ENCODE results near the gene IGFLR1. TPM values are rescaled to one million over a fixed set of nuclear protein-coding genes. Genes with fewer than 3 reads are reported as not detected.

The IGFLR1 gene
- total and polyA plus RNA-seq, 2 of the 8 experiments (the other 6 are each of a cell fraction or from before 2014, with no cell fraction given): 8.4 to 28.9 TPM

DNA sequence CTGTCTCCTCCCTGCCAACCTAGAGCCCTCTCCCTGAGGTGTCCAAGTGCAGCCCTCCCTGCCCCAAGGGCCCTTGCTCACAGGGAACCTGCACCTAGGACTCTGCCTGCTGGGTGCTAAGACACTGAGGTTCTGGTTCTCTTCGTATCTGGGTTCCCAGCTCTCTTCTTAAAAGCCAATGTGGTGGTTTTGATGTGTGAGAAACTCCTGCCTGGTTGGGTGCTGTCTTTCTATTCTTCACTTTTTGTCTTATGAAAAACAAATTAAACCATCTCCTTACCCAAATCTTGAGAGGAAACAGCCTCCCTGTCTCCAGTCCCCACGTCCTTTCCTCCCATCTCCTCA, 28.8 kb downstream of the IGFLR1 start:
- FAIRE-seq: no peak
- ChIA-PET POLR2A (ENCODE audit: partially characterized antibody) (interaction anchor here (0.9 to 4.9 kb wide), 6 partner anchors 10 to 101 kb away, joined by 3 to 28 read pairs (median 8); partner anchors contain the start of genes HAUS5, PRODH2 and ZBTB32), CTCF (ENCODE audit: partially characterized antibody) (interaction anchor here (0.6 to 6.6 kb wide), 9 partner anchors 10 to 1942 kb away, joined by 3 to 105 read pairs (median 3); partner anchors contain the start of gene ZBTB32)
- Histone ChIP-seq H3K4me1 (replicated peaks in 1 of 4; ENCODE audit: control insufficient read depth in 3 of 4, insufficient read depth in 4 of 4, low read length in 3 of 4) (peaks cover 0 to 28% (median 16%) of the 10 kb centered on the region in 4 experiments; a peak in 6 of 7 replicates), H4K20me1 (replicated peaks in 1 of 2; ENCODE audit: control insufficient read depth in 1 of 2, insufficient read depth in 2 of 2, low read length in 2 of 2) (peaks cover 5 to 6% of the 10 kb centered on the region in 2 experiments), H2AFZ (ENCODE audit: low read length) (no peak overlapping the region), H3K4me2 (ENCODE audit: insufficient read depth in 1 of 2, low read depth in 2 of 2, low read length in 2 of 2) (no peak overlapping the region), H2BK20ac (ENCODE audit: low read length) (no peak overlapping the region), H3K23me2 (ENCODE audit: low read depth, low read length) (peaks cover 12% of the 10 kb centered on the region), H3K27me3 (replicated peaks in 1 of 4; ENCODE audit: control insufficient read depth in 3 of 4, extremely low read depth in 1 of 4, insufficient read depth in 3 of 4, low read length in 3 of 4) (no peaks in the 10 kb centered on the region), H3K56ac (replicated peaks; ENCODE audit: insufficient read length, low read depth, low read length) (no peak overlapping the region), H4K91ac (replicated peaks; ENCODE audit: insufficient read length, low read length) (no peak overlapping the region), H3K18ac (ENCODE audit: extremely low read depth, low read length) (no peak overlapping the region), H2BK12ac (ENCODE audit: low read depth, low read length) (no peak overlapping the region), H3K4me3 (ENCODE audit: extremely low read depth in 1 of 4, insufficient read depth in 2 of 4, low read depth in 3 of 4, low read length in 4 of 4) (no peak overlapping the region), H3K36me3 (ENCODE audit: control insufficient read depth in 2 of 4, insufficient read depth in 4 of 4, low read length in 3 of 4) (no peaks in the 10 kb centered on the region), H3K79me1 (ENCODE audit: low read depth, low read length) (peaks cover 2% of the 10 kb centered on the region; the same call in 1 of the 2 replicates), H3K27ac (ENCODE audit: low read depth, low read length) (no peak overlapping the region), H3K23ac (ENCODE audit: insufficient read length) (no peak overlapping the region), H3K79me2 (ENCODE audit: control insufficient read depth in 1 of 2, insufficient read depth in 2 of 2, low read length in 2 of 2) (peaks cover 0 to 2% of the 10 kb centered on the region in 2 experiments; a peak in 3 of 4 replicates), H2AK5ac (ENCODE audit: low read depth, low read length) (0 out of 2 replicates have a peak overlapping the region, but pooled peaks have one; percentile 7), H2BK120ac (replicated peaks; ENCODE audit: low read depth, low read length) (no peak overlapping the region), H4K5ac (ENCODE audit: insufficient read length, low read depth, low read length) (no peak overlapping the region), H4K8ac (ENCODE audit: extremely low read depth, insufficient read depth, low read length) (no peak overlapping the region), H3K9me3 (ENCODE audit: insufficient read depth in 2 of 2, low read depth in 1 of 2, low read length in 1 of 2) (no peaks in the 10 kb centered on the region), H2BK15ac (ENCODE audit: low read length) (no peak overlapping the region), H3K4ac (replicated peaks; ENCODE audit: insufficient read length, low read depth, low read length) (no peak overlapping the region), H2BK5ac (ENCODE audit: low read depth, low read length) (no peak overlapping the region), H3K9ac (replicated peaks in 1 of 4; ENCODE audit: extremely low read depth in 1 of 4, low read depth in 3 of 4, low read length in 3 of 4) (no peak overlapping the region), H3K14ac (ENCODE audit: insufficient read length) (no peak overlapping the region)
- no peak for DNase-seq (ENCODE audit: low read depth in 1 of 2, low spot score in 2 of 2)
- TF ChIP-seq RXRA (IDR thresholded peaks at IDR 0.05; ENCODE audit: insufficient read depth, low read depth, low read length): no peak
- 76% methylated on average over 2 of the region's 2 CpGs; no CpG with 5 or more reads in 1 of the 2 experiments for WGBS, 2 experiments (ENCODE audit: extremely low coverage in 1 of 2, insufficient coverage in 1 of 2, insufficient read length in 1 of 2, insufficient replicate concordance in 2 of 2, low coverage in 1 of 2, low lambda C conversion rate in 2 of 2, missing lambda C conversion rate in 1 of 2)

Data from H1 (cell line).